ENCODE results near the gene KAT2B.

KAT2B gene

DNA sequence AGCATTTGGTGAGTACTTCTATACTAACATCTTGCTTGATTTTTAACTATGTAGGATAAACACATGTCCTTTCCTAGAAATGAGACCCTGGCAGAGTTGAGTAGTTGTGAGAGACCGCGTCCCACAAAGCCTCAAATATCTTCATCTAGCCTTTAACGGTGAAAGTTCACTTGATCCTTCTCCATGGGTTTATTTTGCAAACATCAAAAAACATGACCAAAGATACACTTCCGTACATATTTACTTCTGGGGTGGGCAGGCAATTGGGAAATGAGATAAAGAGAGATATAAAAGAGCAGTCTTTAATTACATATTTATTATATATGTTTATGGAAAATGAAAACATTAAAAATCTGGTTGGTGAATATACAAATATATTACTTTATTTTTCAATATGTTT is 5.2 kb upstream of the KAT2B start:
- no peak overlapping the region for H3K4me3 ChIP-seq (ENCODE audit: low read depth, low read length)
- no peak for TF ChIP-seq CTCF (IDR thresholded peaks at IDR 0.05; ENCODE audit: control insufficient read depth, extremely low read depth, insufficient read depth)
- DNase-seq (ENCODE audit: low read depth): no peak

DNA sequence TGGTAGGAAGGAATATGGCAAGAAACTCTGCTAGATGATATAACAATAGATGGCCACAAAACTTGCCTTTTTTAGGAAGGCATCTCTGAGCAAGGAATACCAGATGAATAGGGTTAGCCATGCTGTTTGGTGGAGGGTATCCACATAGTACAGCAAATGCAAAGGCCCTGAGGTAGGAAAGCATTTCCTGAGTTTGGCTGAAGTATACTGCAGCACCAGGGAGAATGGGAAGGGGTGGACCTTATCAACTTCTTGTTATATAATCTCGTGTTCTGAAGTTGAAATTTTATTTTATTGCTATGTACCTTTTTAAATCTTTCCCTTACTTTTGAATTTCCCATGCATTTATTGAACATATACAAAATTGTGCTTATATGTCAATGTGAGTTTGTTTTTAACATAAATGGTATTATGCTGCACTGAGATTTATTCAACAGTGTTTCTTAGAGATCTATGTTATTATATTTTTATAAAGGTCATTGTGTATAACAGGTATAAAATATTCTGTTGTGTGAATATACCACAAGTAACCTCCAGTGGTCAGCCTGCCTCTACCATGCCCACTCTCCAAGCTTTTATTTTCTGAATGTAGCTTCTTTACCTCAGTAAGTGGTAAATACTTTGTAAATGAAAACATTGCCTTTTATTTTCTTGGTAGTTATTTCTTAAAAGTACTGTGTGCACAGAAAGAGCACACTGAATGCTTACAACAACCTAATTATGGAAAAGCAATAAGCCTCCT is 2.8 kb upstream of the KAT2B start:
- no peak overlapping the region for H3K4me3 ChIP-seq (ENCODE audit: low read depth, low read length)
- DNase-seq (ENCODE audit: low read depth): no peak
- TF ChIP-seq CTCF (IDR thresholded peaks at IDR 0.05; ENCODE audit: control insufficient read depth, extremely low read depth, insufficient read depth): no peak

DNA sequence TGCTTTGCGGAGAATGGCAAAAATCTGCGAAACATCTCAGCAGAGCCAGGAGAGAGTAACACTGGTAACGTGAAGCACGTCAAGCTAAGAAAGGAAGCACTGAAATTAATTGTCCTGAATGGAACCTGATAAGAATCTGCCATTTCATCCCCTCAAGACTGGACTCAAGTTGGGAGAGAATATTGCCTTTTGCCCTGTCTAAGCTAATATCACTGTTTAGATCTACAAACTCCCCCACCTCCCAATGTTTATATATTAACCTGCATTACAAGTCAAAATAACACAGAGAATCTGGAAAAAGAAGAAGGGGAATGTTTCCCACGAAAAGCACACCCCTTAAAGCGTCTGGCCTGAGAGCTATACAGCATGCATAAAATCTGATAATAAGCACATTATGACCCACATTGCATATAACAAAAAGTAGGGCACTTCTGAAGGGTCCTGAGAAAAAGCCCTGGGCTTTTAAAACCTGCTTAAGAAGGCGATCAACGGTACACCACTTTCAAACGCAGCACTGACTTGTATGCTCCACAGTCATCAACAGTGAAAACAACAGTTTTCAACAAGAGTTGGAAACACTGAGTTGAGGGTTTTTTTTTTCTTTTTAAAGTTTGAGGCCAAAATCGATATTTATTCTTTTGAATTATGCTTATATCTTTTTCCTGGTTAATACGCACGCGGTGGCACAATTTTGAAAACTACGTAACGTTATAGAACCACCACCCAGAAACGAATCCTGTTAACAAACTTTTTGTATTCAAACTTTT is 1.4 kb upstream of the KAT2B start:
- no peak for DNase-seq (ENCODE audit: low read depth)
- H3K4me3 ChIP-seq (ENCODE audit: low read depth, low read length): peak overlapping the region; percentile 73

DNA sequence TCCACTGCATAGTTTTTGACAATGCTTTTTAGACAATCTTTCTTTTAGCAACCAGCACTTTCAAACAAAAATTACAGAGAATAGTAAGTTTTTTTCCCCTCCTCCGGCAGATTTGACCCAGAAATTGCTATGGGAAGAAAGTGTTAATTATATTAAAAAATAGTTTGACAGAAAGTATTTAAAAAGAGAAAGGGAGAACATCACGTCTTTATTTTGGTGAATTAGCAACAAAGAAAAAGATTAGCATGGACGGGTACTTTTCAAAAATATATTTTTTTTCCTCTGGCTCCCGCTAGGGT is 831 bp upstream of the KAT2B start:
- H3K4me3 ChIP-seq (ENCODE audit: low read depth, low read length): peak overlapping the region; percentile 73
- no peak for TF ChIP-seq CTCF (IDR thresholded peaks at IDR 0.05; ENCODE audit: control insufficient read depth, extremely low read depth, insufficient read depth)
- no peak for DNase-seq (ENCODE audit: low read depth)

More for the DNA sequence above, 1.4 kb upstream of the KAT2B start:
- TF ChIP-seq CTCF (IDR thresholded peaks at IDR 0.05; ENCODE audit: control insufficient read depth, extremely low read depth, insufficient read depth): no peak

DNA sequence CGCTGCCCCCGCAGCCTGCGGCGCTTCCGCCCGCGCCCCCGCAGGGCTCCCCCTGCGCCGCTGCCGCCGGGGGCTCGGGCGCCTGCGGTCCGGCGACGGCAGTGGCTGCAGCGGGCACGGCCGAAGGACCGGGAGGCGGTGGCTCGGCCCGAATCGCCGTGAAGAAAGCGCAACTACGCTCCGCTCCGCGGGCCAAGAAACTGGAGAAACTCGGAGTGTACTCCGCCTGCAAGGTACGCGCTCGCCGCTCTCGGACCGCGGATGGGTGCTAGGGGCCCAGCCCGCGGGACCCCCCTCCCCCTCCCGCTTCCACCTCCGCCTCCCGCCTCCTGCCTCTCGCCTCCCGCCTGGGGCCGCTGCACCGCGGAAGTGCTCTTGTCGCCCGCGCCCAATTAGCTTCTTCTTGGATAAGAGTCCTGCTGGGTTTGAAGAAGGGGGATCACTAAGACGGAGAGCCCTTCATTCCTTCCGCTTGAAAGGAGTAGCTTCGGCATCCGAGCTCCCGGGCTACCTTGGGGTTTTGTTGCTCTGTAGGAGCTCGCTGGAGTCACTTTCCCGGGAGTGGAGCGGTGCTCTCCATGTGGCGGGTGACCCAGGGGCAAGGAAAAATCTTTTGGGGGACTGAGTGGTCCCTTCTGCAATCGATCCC is 426 bp downstream of the KAT2B start:
- DNase-seq (ENCODE audit: low read depth): peak; percentile 14
- peak; percentile 55 for TF ChIP-seq CTCF (IDR thresholded peaks at IDR 0.05; ENCODE audit: control insufficient read depth, extremely low read depth, insufficient read depth)
- peak overlapping the region; percentile 73 for H3K4me3 ChIP-seq (ENCODE audit: low read depth, low read length)

DNA sequence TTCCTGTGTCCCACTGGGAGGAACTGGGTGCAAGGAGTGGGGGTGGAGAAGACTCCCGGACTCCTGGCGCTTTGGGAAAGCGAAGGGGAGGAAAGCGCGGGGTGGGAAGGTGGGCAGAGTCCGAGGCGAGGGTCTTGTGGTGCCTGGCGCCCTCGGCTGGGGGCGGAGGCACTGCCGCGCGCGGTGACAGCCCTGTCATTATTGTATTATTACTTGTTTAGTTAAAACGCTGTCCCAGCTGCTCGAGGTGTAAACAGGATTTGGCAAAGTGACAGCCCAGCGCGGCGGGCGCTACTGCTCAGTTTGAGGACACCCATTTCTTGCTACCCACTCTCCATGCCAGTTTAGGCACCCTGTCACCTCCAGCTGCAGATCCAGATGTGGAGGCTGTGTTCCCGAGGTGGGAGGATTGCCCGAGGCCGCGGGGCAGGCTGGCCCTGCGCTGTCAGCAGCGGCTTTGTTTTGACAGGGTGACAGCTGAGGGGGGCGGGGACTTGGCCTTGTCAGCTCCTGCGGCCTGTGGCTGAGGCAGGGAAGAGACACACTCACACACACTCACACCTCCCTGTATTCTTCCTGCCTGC is 1.0 kb downstream of the KAT2B start:
- peak; percentile 50 for DNase-seq (ENCODE audit: low read depth)
- TF ChIP-seq CTCF (IDR thresholded peaks at IDR 0.05; ENCODE audit: control insufficient read depth, extremely low read depth, insufficient read depth): no peak
- H3K4me3 ChIP-seq (ENCODE audit: low read depth, low read length): peak overlapping the region; percentile 73
